EL (cell line): ENCODE data around the gene POLR1D.

ENCODE experiments used
- DNase-seq: peaks from one replicate; pipeline ENCODE4 v3.0.0-alpha.2; 2016

POLR1D gene

DNA sequence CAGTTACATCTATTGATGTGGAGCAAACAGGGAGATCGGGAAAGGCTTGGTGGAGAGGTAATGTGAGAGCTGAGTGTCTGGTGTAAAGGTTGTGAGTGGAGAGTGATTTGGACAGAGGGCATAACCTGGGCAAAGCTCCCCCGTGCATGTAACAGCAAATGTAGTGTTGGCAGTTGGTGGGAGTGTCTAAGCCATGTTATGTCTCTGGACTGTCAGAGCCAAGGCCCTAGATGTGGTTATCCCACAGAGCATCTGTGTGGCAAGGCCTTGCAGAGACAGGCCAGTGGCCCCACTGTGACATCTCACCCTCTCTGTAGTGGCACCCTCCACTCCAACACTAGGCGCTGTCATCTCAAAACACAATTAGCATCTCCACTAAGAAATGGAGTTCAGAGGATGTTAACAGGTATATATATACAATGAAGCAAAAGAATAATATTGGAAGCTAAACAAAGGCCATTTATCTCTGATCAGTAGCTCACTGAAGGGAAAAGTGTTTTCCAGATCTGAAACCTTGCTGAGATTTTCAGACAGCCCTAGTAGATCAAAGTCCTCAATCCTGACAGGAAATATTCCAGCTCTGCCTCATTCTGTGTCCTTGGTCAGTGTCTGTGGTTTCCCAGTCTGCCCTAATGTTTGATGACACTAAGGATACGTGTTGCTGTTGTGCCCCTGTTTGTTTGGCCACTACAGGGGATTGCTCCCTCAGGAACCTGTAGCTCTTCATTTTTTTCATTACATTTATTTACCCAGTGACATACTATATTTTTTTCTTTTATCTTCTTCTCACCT is 20.2 kb downstream of the POLR1D start:
- no peak for DNase-seq

GRCh38 chr13:27643334-27644132 is 21.8 kb downstream of the POLR1D start:
- DNase-seq = no peak

GRCh38 chr13:27644302-27644701 is 22.6 kb downstream of the POLR1D start:
- DNase-seq = peak; percentile 61

DNA sequence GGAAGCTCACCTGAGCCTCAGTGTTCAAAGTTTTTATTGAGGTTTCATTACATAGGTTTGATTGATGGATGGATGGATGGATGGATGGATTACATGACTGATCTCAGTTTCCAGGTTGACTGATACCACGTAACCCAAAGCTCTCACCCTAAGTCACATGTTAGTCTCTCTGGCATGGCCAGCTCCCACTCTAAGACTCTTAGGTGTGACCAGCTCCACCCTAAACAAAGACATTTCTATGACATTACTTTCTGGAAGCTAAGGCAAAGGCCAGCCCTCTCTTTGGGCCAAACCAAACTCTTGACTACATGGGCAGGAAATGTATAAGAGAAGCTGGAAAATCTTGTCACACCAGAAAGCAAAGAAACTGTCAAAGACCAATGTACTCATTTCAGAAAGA is 28.6 kb downstream of the POLR1D start:
- no peak for DNase-seq

DNA sequence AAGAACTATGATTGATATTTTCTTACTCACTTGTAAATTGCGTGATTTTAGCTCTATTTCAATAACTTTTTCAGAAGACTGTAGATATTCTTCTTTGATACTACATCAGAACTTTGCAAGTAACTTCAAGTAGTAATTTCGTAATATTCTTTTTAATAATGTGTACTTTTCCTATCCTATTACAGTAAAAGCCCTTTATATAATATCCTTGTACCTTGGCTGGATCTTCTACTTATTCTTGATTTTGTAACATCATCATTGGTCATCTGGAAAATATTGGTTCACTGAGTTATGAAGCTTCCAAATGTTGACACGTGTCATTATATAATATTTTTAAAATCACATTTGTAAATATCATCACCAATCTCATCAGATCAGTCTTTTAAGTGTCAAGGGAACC is 32.4 kb downstream of the POLR1D start:
- no peak for DNase-seq

DNA sequence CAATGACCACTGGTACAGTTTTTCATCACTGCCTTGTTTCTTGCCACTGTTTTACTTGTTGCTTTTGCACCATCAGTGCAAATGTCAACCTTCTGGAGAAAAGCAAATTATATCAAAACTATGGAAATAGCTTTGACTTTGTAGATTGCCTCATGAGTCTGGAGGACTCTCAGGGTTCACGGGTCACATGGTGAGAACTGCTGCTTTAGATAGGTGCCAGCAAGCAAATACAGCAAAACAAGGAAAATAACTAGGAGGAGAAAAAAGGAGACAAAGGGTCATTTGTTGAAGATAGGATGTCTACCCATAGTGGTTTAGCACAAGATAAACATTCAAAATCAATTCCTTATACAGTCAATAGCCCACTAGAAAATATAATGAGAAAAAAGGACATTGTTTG is 33.1 kb downstream of the POLR1D start:
- DNase-seq = no peak

- DNase-seq = no peak
Observed at GRCh38 chr13:27657724-27658123, 36.0 kb downstream of the POLR1D start.

DNA sequence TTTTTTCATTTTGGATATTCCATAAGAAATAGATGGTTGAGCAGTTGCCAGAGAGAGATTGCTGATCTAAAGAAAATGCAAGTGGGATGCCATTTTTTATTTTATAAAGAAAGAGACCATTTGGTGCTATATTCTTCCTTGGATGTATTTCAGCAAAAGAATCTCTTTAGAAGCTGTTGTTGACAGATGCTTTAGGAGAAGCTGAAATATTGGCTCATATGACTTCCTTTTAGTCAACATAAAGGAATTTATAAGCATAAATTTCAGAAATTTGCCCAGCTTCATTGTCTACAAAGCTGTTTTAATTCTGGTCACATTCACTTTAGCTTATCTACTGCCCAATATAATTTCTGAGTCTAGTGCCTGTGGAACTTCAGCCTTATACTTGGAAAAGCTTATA is 36.9 kb downstream of the POLR1D start:
- DNase-seq = peak; percentile 45

- DNase-seq = no peak
Observed at GRCh38 chr13:27659145-27659865, 37.6 kb downstream of the POLR1D start.

DNA sequence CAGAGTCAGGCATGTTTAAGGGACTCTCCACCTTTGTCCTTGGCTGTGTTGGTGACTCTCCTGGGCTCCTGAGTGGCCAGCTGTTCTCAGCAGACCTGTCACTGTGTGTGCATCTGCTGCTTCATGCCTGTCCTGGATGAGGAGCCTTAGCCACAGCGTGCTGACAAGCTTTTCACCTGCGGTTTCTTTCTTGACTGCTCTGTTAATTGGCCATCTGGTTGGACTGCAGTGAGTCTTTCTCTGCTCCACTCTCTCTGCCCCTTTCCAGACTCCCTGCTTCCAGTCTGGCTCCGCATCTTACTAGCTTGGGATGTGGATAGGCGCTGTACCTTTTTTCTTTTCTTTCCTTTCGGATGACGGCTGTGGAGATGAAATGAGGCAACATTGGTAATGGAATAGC is 38.8 kb downstream of the POLR1D start:
- DNase-seq = no peak

- DNase-seq = no peak
Observed at GRCh38 chr13:27661017-27661416, 39.3 kb downstream of the POLR1D start.

DNA sequence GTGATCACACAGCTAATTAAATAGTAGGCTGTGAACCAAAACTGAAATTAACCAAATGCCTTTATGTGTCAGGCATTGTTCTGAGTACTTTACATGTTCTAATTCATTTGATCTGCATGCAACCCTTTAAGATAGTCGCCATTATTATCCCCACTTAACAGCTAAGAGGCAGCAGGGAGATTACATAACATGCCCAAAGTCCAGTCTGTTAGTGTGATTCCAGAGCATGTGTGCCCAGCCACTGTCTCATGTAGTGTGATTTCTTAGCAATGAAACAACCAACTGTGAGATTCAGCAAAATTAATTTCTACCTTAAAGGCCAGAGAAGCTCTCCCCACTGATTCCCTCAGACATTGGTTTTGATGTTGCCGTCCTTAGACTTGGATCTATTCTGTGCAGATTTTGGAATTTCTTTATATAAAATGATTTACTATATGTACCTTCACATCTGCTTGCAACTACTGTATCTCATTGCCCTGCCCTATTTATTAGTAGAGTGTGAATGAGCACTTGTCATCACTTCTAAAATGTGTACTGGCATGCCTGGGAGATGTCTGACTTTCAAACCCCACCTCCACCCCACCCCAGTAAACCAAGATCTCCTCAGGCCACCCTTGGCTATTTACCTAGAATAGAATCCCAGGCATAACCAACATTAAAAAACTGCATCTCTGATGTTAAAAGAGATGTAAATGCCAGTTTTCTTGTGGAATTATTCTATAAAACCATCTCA is 41.2 kb downstream of the POLR1D start:
- DNase-seq = no peak

GRCh38 chr13:27663947-27664346 is 42.3 kb downstream of the POLR1D start:
- DNase-seq = no peak

GRCh38 chr13:27665333-27665732 is 43.6 kb downstream of the POLR1D start:
- no peak for DNase-seq

DNA sequence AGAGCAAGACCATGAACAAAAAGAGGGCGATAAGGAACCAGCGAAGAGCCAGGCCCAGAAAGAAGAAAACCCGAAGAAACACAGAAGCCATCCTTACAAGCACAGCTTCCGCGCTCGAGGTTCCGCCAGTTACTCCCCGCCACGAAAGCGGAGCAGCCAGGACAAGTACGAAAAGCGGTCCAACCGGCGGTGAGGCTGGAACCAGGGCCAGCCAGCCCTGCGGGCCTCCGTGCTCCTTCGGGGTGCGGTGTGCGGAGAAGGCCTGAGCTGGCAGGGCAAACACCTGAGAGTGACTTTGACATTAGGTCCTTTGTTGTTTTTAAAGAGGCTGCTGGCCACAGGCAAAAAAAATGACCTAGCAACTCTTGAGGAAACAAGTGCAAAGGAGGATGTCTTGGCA is 44.1 kb downstream of the POLR1D start:
- DNase-seq = no peak

DNA sequence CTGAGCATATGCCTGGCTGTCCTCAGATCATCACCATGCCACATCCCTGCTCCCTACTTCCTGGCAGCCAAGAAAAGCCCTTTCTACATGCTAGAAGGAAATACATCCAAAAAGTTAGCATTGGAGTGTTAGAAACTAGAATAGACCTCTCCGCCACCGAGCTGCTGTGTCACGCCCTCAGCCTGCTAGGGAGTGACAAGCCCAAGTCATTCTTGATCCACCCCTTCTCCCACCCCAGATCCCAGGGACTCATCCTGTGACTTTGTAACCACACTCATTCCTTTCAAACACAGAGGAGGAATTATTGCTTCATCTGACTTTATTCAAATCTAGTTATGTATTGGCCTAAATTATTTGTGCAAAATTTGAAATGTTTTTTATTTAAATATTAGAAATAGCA is 45.3 kb downstream of the POLR1D start:
- no peak for DNase-seq

DNA sequence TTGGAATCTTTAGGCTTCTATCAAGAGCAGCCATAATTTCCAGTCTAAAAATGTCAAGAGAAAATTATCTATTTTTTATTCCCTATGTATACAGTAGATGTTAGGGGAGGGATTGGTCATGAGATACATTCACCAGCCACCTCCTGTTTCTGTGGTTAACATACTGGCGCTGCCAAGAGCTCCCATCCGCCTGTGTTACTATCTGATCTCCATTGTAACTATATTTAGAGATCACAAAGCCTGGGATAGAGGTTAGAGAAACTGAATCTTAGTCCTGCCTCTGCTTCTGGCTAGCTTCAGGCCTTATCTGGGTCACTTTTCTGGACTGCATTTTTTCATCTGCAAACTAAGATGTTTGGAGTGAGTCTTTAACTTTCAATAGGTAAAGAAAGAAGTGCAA is 46.3 kb downstream of the POLR1D start:
- DNase-seq = no peak

GRCh38 chr13:27670861-27671260 is 49.2 kb downstream of the POLR1D start:
- DNase-seq = no peak

DNA sequence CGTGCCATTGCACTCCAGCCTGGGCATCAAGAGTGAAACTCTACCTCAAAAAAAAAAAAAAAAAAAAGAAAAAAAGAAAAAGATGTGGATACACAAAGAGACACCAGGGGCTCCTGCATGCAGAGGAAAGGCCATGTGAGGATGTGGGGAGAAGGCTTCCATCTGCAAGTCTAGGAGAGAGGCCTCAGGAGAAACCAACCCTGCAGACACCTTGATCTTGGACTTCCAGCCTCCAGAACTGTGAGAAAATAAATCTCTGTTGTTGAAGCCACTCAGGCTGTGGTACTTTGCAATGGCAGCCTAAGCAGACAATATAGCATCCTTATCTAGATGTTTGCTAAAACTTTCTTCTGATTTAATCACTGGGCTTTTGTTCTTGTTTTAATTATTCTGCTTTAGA is 50.3 kb downstream of the POLR1D start:
- no peak for DNase-seq
